Motor neuron (in vitro differentiated cells): ENCODE measurements around the gene PPP1CA. TPM values are rescaled to one million over a fixed set of nuclear protein-coding genes. Genes with fewer than 3 reads are reported as not detected.

Source experiments
- ATAC-seq, 8 experiments: fragments of 200-7000 bp; cut with Tn5 transposase; replicated peaks in 6 of 8; 2 replicates each; pipeline ENCODE4 v1.8.0; 2021; ENCODE audit warnings: mild to moderate bottlenecking in 8 of 8, moderate library complexity in 8 of 8
- H3K27ac ChIP-seq, 2 donors: fragments of 250-450 bp; sonication (Bioruptor Pico); 2 replicates each; pipeline ENCODE4 v1.9.0; 2021; ENCODE audit warnings: antibody characterized with exemption in 2 of 2, mild to moderate bottlenecking in 2 of 2, moderate library complexity in 1 of 2
- H3K4me1 ChIP-seq, 2 donors: fragments of 250-450 bp; sonication (Bioruptor Pico); replicated peaks in 1 of 2; 2 replicates each; pipeline ENCODE4 v1.6.1; 2021; ENCODE audit warnings: antibody characterized with exemption in 2 of 2, mild to moderate bottlenecking in 2 of 2, moderate library complexity in 1 of 2
- H3K4me3 ChIP-seq, 5 donors: fragments of 250-450 bp; sonication (Bioruptor Pico); 2 replicates each; pipeline ENCODE4 v1.9.0; 2021; ENCODE audit warnings: antibody characterized with exemption in 5 of 5, mild to moderate bottlenecking in 5 of 5, moderate library complexity in 4 of 5
- WGBS, 10 experiments: fragments of 450-650 bp; shearing (Covaris generic); methylation state at CpG; one replicate each; pipeline ENCODE4 v1.0.0; 2022; 5-methylcytosine and 5-hydroxymethylcytosine counted together
- in situ Hi-C, 9 experiments: fragments of 400-800 bp; cut with MboI; loops; one replicate each; pipeline ENCODE4 v1.15.0; 2021; ENCODE audit warnings: low sequenced_read_pairs in 9 of 9, low pct_unique_long_range_greater_than_20kb in 2 of 9; ENCODE audit not compliant: unreplicated experiment in 9 of 9
- total RNA-seq, 8 experiments: library from RNA; unstranded; fragments of 300-600 nt; gene quantifications; 2 replicates each; pipeline versions ENCODE4 v1.2.3 to v1.2.4, GENCODE V29; 2022

PPP1CA gene
- total RNA-seq, 8 experiments from 2014 or later = 60.9 to 162 (median 104) TPM

DNA sequence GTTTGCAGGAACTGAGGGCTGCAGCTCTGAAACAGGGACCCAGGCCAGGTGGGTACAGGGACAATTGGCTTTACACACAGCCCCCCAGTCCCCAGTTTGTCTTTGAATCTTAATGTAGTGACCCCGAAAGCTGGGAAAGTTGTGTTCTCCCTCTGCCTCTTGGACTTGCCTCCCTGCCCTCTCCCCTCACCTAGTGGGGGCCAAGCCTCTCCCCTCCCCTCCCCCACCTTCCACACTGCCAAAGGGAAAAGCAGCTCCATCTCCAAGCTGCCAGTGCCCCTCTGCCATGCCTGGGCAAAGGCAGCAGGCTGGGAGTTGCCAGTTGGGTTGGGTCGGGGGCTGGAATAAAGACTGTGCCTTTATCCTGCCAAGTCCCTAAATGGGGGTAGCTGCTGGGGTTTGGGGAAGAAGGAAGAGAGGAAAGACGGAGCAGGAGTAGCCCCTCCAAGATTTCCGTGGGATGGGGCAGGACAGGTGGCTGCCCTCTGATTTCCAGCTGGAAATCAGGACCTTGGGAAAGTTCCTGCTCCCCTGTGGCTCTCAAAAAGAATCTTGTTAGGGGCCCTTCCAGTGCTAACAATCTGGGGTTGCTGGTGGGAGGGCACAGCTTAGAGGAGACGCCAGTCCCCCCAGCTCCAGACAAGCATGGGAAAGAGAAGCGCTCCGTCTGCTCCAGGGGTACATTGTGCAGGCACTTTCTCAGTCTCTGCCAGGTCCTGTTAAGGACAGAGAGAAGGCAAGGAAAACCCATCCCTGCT lies 25.4 kb downstream of the PPP1CA start:
- no peak for ATAC-seq
- WGBS, 10 experiments = 29 to 100% (median 83%) methylated on average over 1 to 3 of the region's 7 CpGs; no CpG with 5 or more reads in 5 of the 10 experiments
- peaks cover 22 to 33% of the 10 kb centered on the region in 2 donors for H3K4me1 ChIP-seq
- in situ Hi-C loops = loop anchor here in 1 of 9 experiments (25.0 kb wide), 1 partner anchor 111 kb away; the partner anchor contains the start of gene AIP
- H3K4me3 ChIP-seq = no peak overlapping the region
- H3K27ac ChIP-seq = no peak overlapping the region

- Histone ChIP-seq H3K4me1 (peaks cover 24 to 40% of the 10 kb centered on the region in 2 donors), H3K4me3 (no peak overlapping the region), H3K27ac (no peak overlapping the region)
- no peak for ATAC-seq
- in situ Hi-C loops = loop anchor here in 1 of 9 experiments (25.0 kb wide), 1 partner anchor 112 kb away; the partner anchor contains the start of gene AIP
- WGBS, 10 experiments = 0% methylated on average over 5 of the region's 15 CpGs; no CpG with 5 or more reads in 9 of the 10 experiments
Measured at GRCh38 chr11:67375320-67376055, 26.2 kb downstream of the PPP1CA start.

GRCh38 chr11:67374571-67375281 lies 26.9 kb downstream of the PPP1CA start:
- Histone ChIP-seq H3K4me1 (peaks cover 24 to 44% of the 10 kb centered on the region in 2 donors), H3K4me3 (peak overlapping the region in 3 of 5 donors; percentile 51 to 57 (median 53)), H3K27ac (no peak overlapping the region)
- 20 to 25% methylated on average over 1 to 2 of the region's 9 CpGs; no CpG with 5 or more reads in 8 of the 10 experiments for WGBS, 10 experiments
- in situ Hi-C loops = loop anchor here in 1 of 9 experiments (25.0 kb wide), 1 partner anchor 113 kb away; the partner anchor contains the start of gene AIP
- ATAC-seq = no peak

DNA sequence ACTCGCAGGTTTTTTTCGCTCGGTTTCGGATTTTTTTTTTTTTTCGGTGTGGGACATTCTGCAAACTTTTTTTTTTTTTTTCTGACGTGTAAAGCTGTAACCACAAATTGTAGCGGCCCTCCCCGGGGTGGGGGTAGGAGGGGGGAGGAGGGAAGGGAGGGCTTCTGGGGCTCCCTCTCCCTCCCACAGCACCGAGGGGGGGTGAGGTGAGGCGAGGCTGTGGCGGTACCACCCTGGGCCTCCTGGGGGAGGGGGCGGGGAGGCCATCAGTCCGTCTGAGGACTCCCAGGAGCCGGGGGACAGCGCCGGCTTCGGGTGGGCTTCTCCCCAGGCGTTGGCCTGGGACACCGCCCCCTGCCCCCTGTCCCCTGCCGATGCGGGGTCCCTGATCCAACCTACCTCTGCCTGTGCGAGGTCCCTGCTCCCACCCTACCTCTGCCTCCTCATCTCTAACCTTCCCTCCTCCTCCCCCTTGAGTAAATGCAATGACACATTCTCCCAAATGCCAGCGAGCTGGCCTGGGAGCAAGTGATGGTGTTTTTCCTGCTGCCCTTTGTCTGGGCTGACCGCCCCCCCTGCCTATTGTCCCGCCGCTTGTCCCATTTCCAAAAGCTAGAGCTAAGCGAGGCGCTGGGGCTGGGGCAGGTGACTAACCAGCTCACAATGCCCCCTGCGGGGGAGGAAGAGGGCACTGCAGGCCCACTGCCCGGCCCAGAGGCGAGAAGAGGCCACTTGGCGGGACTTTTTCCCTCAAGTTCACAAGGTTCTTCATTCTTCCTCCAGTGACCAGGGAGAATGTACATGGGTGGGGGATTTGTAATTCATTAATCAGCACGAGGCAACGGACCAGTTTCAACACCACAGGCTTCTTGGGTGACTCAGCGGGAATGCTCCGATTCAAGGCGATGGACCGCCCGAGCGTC lies 27.7 kb downstream of the PPP1CA start:
- H3K4me1 ChIP-seq = peaks cover 24 to 43% of the 10 kb centered on the region in 2 donors
- 0 to 20% (median 2%) methylated on average over 1 to 14 of the region's 40 CpGs; no CpG with 5 or more reads in 2 of the 10 experiments for WGBS, 10 experiments
- peak; percentile 12 to 55 (median 46) for ATAC-seq
- peak overlapping the region; percentile 49 to 57 (median 53) for H3K4me3 ChIP-seq
- H3K27ac ChIP-seq = peak overlapping the region in 1 of 2 donors; percentile 86
- in situ Hi-C loops = no loop called here

GRCh38 chr11:67372993-67373647 lies 28.5 kb downstream of the PPP1CA start, which contains the start of gene CLCF1:
CLCF1 (minus strand) TSS chr11:67373598; CDS start chr11:67373539, 59 bp downstream.
- peak within 1 kb of the TSS; percentile 49 to 57 (median 53) for H3K4me3 ChIP-seq
- peak; percentile 39 to 75 (median 66) for ATAC-seq
- 0% methylated on average over 2 to 7 of the region's 76 CpGs; no CpG with 5 or more reads in 8 of the 10 experiments for WGBS, 10 experiments
- peak within 1 kb of the TSS; percentile 26 to 86 for H3K27ac ChIP-seq
- in situ Hi-C loops = no loop called here
- peaks cover 24 to 43% of the 10 kb centered on the region in 2 donors for H3K4me1 ChIP-seq

- Histone ChIP-seq H3K4me1 (peaks cover 24 to 43% of the 10 kb centered on the region in 2 donors), H3K27ac (peak overlapping the region in 1 of 2 donors; percentile 86), H3K4me3 (peak overlapping the region; percentile 49 to 57 (median 53))
- no CpG with 5 or more reads among the region's 78 CpGs for WGBS, 10 experiments
- in situ Hi-C loops = no loop called here
- ATAC-seq = peak; percentile 5 to 44 (median 32)
Measured at GRCh38 chr11:67372321-67372992, 29.2 kb downstream of the PPP1CA start.

DNA sequence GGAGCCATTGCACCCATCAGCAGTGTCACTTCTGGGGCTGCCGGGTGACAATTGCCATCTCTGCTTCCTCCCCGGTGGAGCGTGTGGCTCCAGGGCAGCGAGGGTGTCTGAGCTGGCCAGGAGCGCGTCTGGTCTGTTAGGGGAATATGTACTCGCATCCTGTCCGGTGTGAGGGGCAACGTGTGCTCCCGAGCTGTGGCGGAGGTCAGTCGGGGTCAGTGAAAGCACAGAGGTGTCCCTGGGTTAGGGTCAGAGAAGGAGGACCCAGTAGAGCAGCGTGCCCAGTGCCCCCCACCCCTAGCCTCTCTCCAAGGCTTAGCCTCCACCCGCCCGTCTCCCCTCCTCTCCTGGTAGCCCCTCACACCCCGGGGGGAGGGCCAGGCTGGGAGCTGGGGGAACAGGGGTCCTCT lies 29.7 kb downstream of the PPP1CA start:
- H3K27ac ChIP-seq = peak overlapping the region in 1 of 2 donors; percentile 86
- peak overlapping the region; percentile 49 to 57 (median 53) for H3K4me3 ChIP-seq
- 40% methylated on average over 1 of the region's 16 CpGs; no CpG with 5 or more reads in 9 of the 10 experiments for WGBS, 10 experiments
- no peak for ATAC-seq
- H3K4me1 ChIP-seq = peaks cover 24 to 43% of the 10 kb centered on the region in 2 donors
- in situ Hi-C loops = no loop called here

GRCh38 chr11:67371189-67371910 lies 30.3 kb downstream of the PPP1CA start:
- 33 to 63% (median 49%) methylated on average over 1 to 2 of the region's 8 CpGs; no CpG with 5 or more reads in 6 of the 10 experiments for WGBS, 10 experiments
- in situ Hi-C loops = no loop called here

GRCh38 chr11:67370351-67371076 lies 31.1 kb downstream of the PPP1CA start:
- Histone ChIP-seq H3K4me3 (no peak overlapping the region), H3K4me1 (peaks cover 24 to 36% of the 10 kb centered on the region in 2 donors), H3K27ac (peak overlapping the region in 1 of 2 donors; percentile 37)
- peak in 2 of 8 experiments; percentile 0 to 1 for ATAC-seq
- 79 to 94% methylated on average over 2 to 6 of the region's 14 CpGs; no CpG with 5 or more reads in 8 of the 10 experiments for WGBS, 10 experiments
- in situ Hi-C loops = no loop called here

More at GRCh38 chr11:67371189-67371910, 30.3 kb downstream of the PPP1CA start:
- H3K27ac ChIP-seq = no peak overlapping the region
- ATAC-seq = peak in 4 of 8 experiments; percentile 0 to 10 (median 4)
- peaks cover 24 to 43% of the 10 kb centered on the region in 2 donors for H3K4me1 ChIP-seq
- peak overlapping the region in 2 of 5 donors; percentile 51 to 57 for H3K4me3 ChIP-seq

DNA sequence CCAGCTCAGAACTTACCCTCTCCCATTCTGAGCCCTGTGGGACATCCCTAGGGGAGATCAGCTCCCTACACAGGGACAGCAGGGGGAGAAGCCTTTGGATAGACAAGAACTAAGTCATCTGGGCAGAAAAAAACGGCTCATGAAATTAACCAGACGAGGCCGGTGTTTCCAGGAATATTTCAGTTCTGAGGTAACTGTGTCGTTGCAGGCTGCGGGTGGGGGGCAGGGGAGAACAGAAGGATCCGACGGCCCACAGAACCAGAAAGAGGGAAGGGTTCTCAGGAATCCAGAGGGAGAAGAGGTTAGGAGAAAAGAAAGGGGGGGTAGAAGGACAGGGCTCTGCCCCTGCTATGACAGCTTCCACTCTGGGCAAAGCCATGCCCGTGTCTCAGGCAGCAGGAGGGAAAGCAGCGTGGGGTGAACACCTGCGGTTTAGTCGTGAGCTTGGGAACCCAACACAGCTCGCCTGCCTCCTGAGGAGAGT lies 31.8 kb downstream of the PPP1CA start:
- no peak for ATAC-seq
- H3K4me3 ChIP-seq = no peak overlapping the region
- 30 to 81% (median 60%) methylated on average over 2 to 4 of the region's 12 CpGs; no CpG with 5 or more reads in 5 of the 10 experiments for WGBS, 10 experiments
- in situ Hi-C loops = no loop called here
- H3K27ac ChIP-seq = peak overlapping the region in 1 of 2 donors; percentile 35
- peaks cover 24 to 34% of the 10 kb centered on the region in 2 donors for H3K4me1 ChIP-seq
